NOMO-1 treated with DMSO at 0.1 percent for 48 hours (cell line): ENCODE measurements around the gene NCOA7.
A peak's percentile ranks its signal among the peaks of the same experiment; 100 is the strongest.
"Not testable (repeated sequence)": the region's sequence is repeated elsewhere in the genome, so short reads cannot be mapped to it uniquely, and the experiment has no call there.

Experiments
- DNase-seq: peaks from one replicate; lab custom pipeline; 2025; ENCODE audit not compliant: unreplicated experiment; lab: John Stamatoyannopoulos, UW

The NCOA7 gene

GRCh38 chr6:125753218-125753936 is 37.4 kb upstream of the NCOA7 start:
- no peak for DNase-seq

DNA sequence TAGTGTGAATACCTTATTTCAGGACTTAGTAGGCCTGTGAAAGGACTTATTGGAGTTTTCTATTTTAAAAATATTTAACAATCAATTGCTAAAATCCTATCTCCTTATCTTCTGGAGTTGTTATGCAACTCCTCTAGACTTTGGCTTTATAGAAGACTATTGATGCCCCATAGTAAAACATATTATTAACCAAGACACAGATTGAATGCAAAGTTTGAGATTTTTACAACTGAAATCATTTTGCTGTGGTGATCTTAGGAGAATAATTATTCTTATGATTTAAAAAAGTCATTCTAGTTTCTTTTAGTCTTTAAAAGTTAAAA is 36.9 kb upstream of the NCOA7 start:
- DNase-seq, result no peak

DNA sequence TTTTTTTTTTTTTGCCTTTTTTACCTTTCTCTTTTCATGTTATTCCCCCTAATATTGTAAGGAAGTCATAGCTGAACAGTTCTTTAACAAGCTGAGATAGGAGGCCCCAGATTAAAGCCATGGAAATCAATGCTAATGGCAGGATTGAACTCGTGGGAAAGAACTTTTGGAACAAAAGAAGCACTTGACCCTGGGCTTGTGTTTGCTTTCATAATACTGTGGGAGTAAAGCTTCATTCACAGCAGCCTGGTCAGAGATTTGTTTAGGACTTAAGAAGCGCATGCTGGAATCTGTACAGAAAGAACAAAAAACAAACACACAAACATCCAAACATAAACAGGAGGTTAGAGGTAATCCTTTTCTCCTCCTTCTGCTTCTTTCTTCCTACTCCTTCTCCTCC is 36.2 kb upstream of the NCOA7 start:
- DNase-seq, result no peak

GRCh38 chr6:125759184-125759902 is 31.4 kb upstream of the NCOA7 start:
- DNase-seq, result no peak

DNA sequence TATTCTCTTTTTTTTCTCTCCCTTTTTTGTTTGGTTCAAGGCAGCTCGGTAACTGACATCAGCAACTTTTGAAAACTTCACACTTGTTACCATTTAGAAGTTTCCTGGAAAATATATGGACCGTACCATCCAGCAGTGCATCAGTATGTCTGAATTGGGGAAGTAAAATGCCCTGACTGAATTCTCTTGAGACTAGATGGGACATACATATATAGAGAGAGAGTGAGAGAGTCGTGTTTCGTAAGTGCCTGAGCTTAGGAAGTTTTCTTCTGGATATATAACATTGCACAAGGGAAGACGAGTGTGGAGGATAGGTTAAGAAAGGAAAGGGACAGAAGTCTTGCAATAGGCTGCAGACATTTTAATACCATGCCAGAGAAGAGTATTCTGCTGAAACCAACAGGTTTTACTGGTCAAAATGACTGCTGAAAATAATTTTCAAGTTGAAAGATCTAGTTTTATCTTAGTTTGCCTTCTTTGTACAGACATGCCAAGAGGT is 30.8 kb upstream of the NCOA7 start:
- no peak for DNase-seq

GRCh38 chr6:125764121-125764671 is 26.6 kb upstream of the NCOA7 start:
- DNase-seq, result no peak

GRCh38 chr6:125765944-125766343 is 24.8 kb upstream of the NCOA7 start:
- no peak for DNase-seq

GRCh38 chr6:125766641-125767040 is 24.1 kb upstream of the NCOA7 start:
- no peak for DNase-seq

- no peak for DNase-seq
Measured at GRCh38 chr6:125769147-125769783, 21.5 kb upstream of the NCOA7 start.

DNA sequence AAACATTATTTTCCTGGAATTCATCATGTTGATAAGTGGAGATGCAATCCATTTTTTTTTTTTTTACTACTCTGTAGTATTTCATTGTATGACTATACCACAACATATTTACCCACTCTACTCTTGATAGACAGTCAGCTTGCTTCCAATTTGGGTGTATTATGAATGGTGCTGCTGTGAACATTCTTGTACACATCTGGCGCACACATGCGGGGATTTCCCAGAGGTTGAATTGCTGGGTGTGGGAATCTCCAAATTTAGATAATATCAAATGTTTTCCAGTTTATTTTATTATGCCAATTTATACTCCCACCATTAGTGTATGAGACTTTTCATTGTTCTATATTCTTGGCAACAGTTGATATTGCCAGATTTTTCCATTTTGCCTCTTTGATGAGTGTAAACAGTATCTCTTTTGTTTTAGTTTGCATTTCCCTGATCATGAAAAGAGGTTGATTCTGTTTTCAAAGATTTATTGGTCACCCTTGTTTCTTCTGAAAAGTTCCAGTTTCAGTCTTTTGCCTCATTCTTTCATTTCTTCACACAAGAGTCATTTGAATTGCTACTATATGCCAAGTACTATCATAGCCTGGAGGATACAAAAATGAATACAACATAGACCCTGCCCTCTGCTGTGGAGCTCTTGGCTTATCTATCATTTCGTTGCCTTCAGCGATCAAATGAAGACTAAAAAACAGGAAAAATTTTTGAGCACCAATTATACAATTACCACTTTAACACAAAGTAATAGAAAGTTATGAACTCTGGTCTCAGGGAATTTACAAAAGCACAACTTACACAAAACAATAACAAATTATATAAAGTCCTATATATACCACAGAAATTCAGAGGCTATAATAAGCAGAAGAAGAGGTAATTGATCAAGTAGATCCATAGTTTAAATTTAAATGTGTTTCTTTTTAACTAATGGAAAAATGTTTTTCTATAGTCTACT is 17.1 kb upstream of the NCOA7 start:
- no peak for DNase-seq

DNA sequence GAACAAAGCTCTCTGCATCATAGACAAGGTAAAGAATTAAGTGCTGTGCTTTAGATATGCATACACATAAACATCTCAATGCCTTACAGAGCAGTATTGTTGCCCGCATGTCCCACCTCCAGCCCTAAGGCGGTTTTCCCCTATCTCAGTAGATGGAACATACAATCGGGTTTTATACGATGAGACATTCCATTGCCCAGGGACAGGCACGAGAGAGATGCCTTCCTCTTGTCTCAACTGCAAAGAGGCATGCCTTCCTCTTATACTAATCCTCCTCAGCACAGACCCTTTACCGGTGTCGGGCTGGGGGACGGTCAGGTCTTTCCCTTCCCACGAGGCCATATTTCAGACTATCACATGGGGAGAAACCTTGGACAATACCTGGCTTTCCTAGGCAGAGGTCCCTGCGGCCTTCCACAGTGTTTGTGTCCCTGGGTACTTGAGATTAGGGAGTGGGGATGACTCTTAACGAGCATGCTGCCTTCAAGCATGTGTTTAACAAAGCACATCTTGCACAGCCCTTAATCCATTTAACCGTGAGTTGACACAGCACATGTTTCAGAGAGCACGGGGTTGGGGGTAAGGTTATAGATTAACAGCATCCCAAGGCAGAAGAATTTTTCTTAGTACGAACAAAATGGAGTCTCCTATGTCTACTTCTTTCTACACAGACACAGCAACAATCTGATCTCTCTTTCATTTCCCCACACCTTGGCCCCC is 14.5 kb upstream of the NCOA7 start:
- not testable (repeated sequence) for DNase-seq

- peak; percentile 92 for DNase-seq
Measured at GRCh38 chr6:125779924-125780539, 10.7 kb upstream of the NCOA7 start.

DNA sequence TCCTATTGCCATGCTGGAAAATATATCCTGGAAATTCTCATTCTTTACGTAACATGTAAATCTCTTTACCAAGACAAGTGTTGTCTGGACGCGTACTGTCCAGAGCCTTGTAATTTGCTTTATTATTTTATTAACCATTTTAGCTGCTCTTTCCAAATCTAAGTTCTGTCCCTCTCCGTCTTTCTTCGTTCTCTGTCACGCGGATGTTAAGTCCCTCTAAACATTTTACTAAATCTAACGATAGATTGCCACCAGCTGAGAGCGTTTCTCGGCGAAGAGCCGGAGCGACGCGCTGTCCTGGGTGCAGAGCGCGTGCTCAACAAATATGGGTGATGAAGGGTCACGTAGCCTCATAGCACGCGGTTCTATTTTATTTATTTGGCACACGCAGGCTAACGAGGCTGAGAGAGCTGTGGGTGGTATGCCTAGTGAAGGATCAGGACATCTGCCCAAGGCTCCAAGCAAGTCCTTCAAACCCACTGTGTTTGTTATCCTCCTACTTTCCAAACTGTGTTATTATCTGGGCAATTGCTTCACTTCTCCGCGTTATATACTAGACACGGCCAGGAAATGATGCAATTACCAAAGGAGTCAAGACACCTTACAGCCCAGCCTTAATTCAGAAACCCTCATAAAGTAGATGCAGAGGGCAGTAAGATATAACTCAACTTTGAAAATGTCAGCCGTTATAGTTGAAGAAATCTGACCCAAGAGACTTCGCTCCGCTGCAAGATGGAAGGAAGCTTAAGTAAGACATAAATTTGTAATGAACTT is 10.0 kb upstream of the NCOA7 start:
- peak; percentile 90 for DNase-seq

DNA sequence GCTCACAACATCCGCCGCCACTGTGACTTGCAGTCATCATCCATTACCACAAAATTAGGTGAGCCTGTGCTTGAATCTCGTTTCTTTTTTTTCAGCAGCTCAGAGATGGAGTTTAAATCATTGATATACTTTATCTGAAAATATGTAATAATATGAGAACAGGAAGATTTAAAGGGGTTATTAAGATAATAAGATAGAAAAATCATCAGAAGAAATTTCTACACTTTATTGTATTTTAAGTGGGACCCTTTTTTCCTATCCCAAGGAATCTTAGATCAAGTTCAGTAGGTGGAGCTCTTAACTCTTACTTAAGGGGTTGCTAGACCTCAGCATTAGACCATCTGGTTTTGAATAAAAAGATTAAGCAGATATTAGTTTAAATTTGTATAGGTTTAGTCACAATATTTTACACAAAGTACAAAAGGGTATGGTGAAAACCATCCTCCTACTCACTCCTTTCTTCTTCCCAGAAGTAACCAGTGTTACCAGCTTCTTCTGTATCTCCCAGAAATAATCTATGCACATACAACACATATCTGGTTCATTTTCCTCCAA is 9.4 kb upstream of the NCOA7 start:
- no peak for DNase-seq

- DNase-seq, result no peak
Measured at GRCh38 chr6:125784365-125784764, 6.4 kb upstream of the NCOA7 start.

- DNase-seq, result peak; percentile 44
Measured at GRCh38 chr6:125787791-125788190, 3.0 kb upstream of the NCOA7 start.

GRCh38 chr6:125789167-125789566 is 1.6 kb upstream of the NCOA7 start:
- no peak for DNase-seq

GRCh38 chr6:125789576-125790357 is 993 bp upstream of the NCOA7 start:
- DNase-seq, result no peak
